Measurements from ENCODE around the gene NECAB2.

Gene NECAB2

GRCh38 chr16:83994703-83995102 is 26.7 kb downstream of the NECAB2 start:
- no peak for DNase-seq

DNA sequence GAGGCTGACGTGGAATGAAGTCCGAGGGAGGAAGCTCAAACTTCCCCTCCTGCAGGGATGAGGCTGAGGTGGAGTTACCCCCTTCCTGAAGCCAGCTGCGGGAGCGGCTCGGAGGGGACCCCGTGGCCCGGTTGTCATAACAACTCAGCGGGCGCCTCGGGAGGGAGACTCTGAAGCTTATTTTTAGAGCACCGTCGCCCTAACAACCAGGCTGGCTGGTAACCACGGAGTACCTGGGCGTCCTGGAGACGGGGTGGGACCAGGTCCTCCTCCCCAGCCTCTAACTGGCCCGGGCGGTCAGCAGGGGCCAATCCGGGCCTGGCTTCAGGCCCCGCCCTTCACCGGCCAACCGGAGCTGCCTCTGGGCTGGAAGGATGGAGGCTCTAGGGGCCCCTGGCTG is 27.7 kb downstream of the NECAB2 start:
- peak; percentile 30 for DNase-seq

- no peak for DNase-seq
Observed at GRCh38 chr16:83996481-83997252, 28.6 kb downstream of the NECAB2 start.

GRCh38 chr16:83998091-83998490 is 30.0 kb downstream of the NECAB2 start:
- DNase-seq, result no peak

- DNase-seq, result no peak
Observed at GRCh38 chr16:84000989-84001642, 33.1 kb downstream of the NECAB2 start.

DNA sequence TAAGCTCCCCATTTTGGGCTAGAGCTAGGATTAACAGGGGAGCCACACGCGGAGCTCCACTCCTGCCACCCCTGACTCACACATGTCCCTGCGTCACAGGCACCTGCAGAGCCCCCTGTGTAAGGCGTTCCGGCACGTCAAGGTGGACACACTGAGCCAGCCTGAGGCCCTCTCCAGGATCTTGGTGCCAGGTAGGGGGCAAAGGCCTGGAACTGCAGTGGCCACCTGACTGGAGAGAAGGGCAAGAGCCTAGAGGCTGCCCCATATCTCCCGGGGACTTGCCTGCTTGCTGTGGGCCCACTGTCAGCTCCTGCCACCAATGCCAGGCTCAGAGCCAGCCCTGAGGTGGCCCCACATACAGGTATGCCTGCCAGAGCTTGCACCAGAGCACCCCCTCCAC is 33.7 kb downstream of the NECAB2 start:
- no peak for DNase-seq

DNA sequence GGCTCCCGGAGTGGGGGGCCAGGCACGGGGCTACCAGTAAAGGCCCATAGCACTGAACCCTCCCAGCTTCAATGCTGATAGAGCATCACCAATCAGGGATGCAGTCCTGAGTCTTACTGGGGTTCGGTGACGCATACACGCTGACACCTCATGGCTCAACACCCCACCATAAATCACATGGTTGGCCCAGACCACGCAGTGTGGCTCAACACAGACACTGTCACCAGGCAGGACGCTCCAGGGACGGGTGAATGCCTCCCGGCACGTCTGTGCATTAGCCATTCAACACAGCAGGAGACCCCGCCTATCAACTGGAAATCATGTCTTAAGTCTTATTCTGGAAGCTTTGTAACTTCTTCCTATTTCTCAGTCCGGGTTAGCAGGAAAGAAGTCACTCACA is 35.0 kb downstream of the NECAB2 start:
- no peak for DNase-seq

DNA sequence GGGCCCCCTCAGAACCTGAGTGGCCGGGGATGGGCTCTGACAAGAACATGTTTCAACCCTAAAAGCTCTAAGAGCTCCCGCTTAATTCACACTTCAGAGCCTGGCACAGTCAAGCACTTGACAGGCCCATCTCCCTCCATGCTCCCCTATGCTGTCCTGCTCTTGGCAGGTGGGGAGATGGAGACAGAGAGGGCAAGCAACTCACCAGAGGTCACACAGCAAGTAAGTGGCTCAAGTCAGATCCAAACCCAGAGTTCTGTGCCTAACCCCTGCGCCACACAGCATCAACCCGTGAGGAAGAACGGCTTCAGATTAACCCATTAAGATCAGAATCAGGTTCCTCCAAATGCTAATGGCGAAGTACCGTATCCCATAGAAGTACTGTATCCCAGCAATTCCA is 36.4 kb downstream of the NECAB2 start:
- DNase-seq, result no peak

DNA sequence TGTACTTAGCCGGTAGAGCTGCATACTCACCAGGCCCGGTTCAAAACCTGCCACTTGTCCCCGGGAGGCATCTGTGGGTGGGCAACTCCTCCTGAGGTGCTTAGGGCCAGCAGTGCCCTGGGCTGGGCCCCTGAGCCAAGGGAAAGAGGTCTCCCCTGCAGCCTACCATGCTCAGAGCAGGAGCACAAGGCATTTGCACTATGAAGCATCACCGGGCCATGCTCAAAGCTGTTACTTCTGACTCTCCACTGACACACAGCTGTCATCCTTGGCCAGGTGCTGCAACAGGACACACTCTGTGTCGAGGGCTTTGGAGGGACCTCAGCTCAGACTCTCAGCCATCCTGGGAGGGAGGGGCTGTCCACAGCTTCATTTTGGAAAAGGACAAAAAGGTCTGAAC is 37.3 kb downstream of the NECAB2 start:
- no peak for DNase-seq

GRCh38 chr16:84007520-84007919 is 39.5 kb downstream of the NECAB2 start:
- DNase-seq, result no peak

DNA sequence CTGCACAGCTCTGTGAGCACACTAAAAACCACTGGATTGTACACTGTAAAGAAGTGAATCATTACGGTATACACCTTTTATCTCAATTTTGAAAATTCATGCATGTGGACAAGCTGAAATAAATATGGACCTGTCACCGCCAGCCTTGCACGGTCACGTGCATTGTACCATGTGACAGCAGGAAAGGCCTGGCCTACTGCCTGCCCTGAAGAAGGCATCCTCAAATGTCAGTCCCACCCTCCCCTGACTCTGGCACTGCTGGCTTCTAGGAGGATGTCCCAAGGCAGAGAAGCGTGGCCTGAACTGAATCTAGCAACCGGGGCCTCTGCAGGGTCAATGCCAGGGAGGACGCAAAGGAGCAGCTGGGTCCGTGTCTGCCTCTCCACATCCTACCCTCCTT is 39.9 kb downstream of the NECAB2 start:
- DNase-seq, result no peak

- no peak for DNase-seq
Observed at GRCh38 chr16:84009282-84009681, 41.2 kb downstream of the NECAB2 start.

DNA sequence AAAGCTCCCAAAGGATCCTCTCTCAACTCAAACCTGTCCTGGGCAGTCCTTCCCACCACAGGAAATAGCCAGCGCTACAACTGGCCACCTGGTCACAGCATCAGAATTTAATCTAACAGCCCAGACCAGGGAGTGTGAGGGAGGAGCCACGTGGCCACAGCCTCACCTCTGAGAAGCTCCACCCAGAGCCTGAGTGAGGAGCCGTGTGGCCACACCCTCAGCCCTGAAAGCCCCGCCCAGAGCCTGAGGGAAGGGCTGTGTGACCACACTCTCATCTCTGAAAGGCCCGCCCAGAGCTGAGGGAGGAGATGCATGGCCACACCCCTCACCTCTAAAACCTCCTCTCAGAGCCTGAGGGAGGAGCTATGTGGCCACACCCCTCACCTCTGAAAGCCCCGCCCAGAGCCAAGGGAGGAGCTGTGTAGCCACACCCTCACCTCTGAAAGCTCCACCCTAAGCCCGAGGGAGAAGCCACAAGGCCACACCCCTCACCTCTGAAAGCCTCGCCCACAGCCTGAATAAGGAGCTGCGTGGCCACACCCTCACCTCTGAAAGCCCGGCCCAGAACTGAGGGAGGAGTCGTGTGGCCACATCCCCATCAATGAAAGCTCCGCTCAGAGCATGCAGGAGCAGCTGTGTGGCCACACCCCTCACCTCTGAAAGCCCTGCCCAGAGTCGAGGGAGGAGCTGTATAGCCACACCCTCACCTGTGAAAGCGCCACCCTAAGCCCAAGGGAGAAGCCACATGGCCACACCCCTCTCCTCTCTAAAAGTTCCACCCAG is 45.9 kb downstream of the NECAB2 start:
- DNase-seq, result peak; percentile 0

- no peak for DNase-seq
Observed at GRCh38 chr16:84014570-84015327, 46.7 kb downstream of the NECAB2 start.

- no peak for DNase-seq
Observed at GRCh38 chr16:84015399-84015798, 47.4 kb downstream of the NECAB2 start.

- DNase-seq, result no peak
Observed at GRCh38 chr16:84016477-84016876, 48.4 kb downstream of the NECAB2 start.

GRCh38 chr16:84018710-84019109 is 50.7 kb downstream of the NECAB2 start:
- no peak for DNase-seq

DNA sequence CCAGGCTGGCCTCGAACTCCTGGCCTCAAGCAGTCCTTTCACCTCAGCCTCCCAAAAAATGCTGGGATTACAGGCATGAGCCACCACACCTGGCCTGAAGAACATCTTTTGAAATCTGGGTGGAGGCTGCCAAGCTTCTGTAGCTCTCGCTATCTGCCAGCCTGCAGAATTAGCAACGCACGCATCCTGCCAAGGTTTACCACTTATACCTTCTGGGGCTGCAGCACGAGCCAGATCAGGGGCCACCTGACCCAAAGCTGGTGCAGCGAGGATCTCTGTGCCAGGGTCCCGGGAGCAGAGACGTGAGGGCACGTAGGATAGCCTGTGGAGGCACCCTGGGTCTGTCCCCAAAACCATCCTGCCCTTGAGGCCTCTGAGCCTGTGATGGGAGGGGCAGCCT is 52.3 kb downstream of the NECAB2 start:
- no peak for DNase-seq

GRCh38 chr16:84021488-84021887 is 53.4 kb downstream of the NECAB2 start:
- no peak for DNase-seq

GRCh38 chr16:84022644-84023043 is 54.6 kb downstream of the NECAB2 start:
- no peak for DNase-seq

GRCh38 chr16:84024854-84025253 is 56.8 kb downstream of the NECAB2 start:
- no peak for DNase-seq

- no peak for DNase-seq
Observed at GRCh38 chr16:84026606-84027005, 58.6 kb downstream of the NECAB2 start.

- DNase-seq, result no peak
Observed at GRCh38 chr16:84027625-84028024, 59.6 kb downstream of the NECAB2 start.

All from NCI-H1105 treated with DMSO at 0.1 percent for 48 hours (cell line).